Hepatocyte (in vitro differentiated cells): Measurements from ENCODE around the gene TMEM63A. TPM values are rescaled to one million over a fixed set of nuclear protein-coding genes. Genes with fewer than 3 reads are reported as not detected.

Experiments
- DNase-seq: peaks from one replicate; pipeline ENCODE4 v3.0.0-alpha.2; 2016; ENCODE audit warnings: low spot score
- H2AFZ ChIP-seq: fragments of 200-600 bp; sonication (generic); 2 replicates; pipeline ENCODE4 v1.6.0; 2016; ENCODE audit warnings: antibody characterized with exemption, mild to moderate bottlenecking
- H3K27ac ChIP-seq: fragments of 200-600 bp; sonication (generic); 2 replicates; pipeline ENCODE4 v1.5.1; 2016; ENCODE audit warnings: mild to moderate bottlenecking
- H3K27me3 ChIP-seq: fragments of 200-600 bp; sonication (generic); 2 replicates; pipeline ENCODE4 v1.6.1; 2016
- H3K36me3 ChIP-seq: fragments of 200-600 bp; sonication (generic); replicated peaks from 2 replicates; pipeline ENCODE4 v1.5.1; 2016; ENCODE audit warnings: low read depth; ENCODE audit not compliant: insufficient read depth
- H3K4me1 ChIP-seq: fragments of 200-600 bp; sonication (generic); 2 replicates; pipeline ENCODE4 v1.5.1; 2016; ENCODE audit warnings: mild to moderate bottlenecking, moderate library complexity; ENCODE audit not compliant: insufficient read depth
- H3K4me2 ChIP-seq: fragments of 200-600 bp; sonication (generic); 2 replicates; pipeline ENCODE4 v1.6.0; 2016
- H3K4me3 ChIP-seq: fragments of 200-600 bp; sonication (generic); 2 replicates; pipeline ENCODE4 v1.5.1; 2016; ENCODE audit warnings: mild to moderate bottlenecking
- H3K79me2 ChIP-seq: fragments of 200-600 bp; sonication (generic); 2 replicates; pipeline ENCODE4 v1.6.0; 2017; ENCODE audit warnings: mild to moderate bottlenecking
- H3K9me2 ChIP-seq: fragments of 200-600 bp; sonication (generic); replicated peaks from 2 replicates; pipeline ENCODE4 v1.6.0; 2017; ENCODE audit warnings: mild to moderate bottlenecking; ENCODE audit not compliant: insufficient read depth
- H3K9me3 ChIP-seq: fragments of 200-600 bp; sonication (generic); 2 replicates; pipeline ENCODE4 v1.5.1; 2016; ENCODE audit warnings: low read depth, mild to moderate bottlenecking
- H4K20me1 ChIP-seq: fragments of 200-600 bp; sonication (generic); 2 replicates; pipeline ENCODE4 v1.6.0; 2016; ENCODE audit warnings: mild to moderate bottlenecking; ENCODE audit not compliant: insufficient read depth, poor library complexity, severe bottlenecking
- CTCF ChIP-seq: fragments of 200-600 bp; sonication (generic); IDR thresholded peaks from 2 replicates; pipeline ENCODE4 v1.5.1; 2016; ENCODE audit warnings: antibody characterized with exemption, mild to moderate bottlenecking; ENCODE audit not compliant: poor library complexity
- EZH2 ChIP-seq: fragments of 200-600 bp; sonication (generic); IDR thresholded peaks from 2 replicates; pipeline ENCODE4 v1.6.1; 2016; ENCODE audit warnings: antibody characterized with exemption, mild to moderate bottlenecking, borderline replicate concordance
- EZH2phosphoT487 ChIP-seq: fragments of 200-600 bp; sonication (generic); IDR thresholded peaks from one replicate; pipeline ENCODE4 v1.6.1; 2018; ENCODE audit warnings: antibody characterized with exemption, mild to moderate bottlenecking, low read depth, moderate library complexity; ENCODE audit not compliant: unreplicated experiment, severe bottlenecking
- WGBS: methylation state at CpG from one replicate; pipeline ENCODE4 v1.1.6; 2016; ENCODE audit warnings: low lambda C conversion rate; ENCODE audit errors: missing lambda C conversion rate; 5-methylcytosine and 5-hydroxymethylcytosine counted together
- polyA plus RNA-seq: library from polyadenylated mRNA; unstranded; fragments of >200 nt; fragmentation: Nextera tagmentation; extraction: Ambion mirVana; gene quantifications from 2 replicates; pipeline ENCODE4 v1.2.1, GENCODE V29; 2016
- total RNA-seq: library from RNA; depleted of rRNA; stranded (reverse); fragments of >200 nt; gene quantifications from 2 replicates; pipeline ENCODE4 v1.2.3, GENCODE V29; 2014

The TMEM63A gene
- total and polyA plus RNA-seq, 2 experiments from 2014 or later: 38.8 to 47.5 TPM

- 96% methylated on average over 12 of the region's 12 CpGs for WGBS
- Histone ChIP-seq H3K4me3 (no peak overlapping the region), H4K20me1 (no peaks in the 10 kb centered on the region), H3K27me3 (no peaks in the 10 kb centered on the region), H3K4me2 (no peak overlapping the region), H3K36me3 (no peaks in the 10 kb centered on the region), H3K79me2 (peaks cover 46% of the 10 kb centered on the region), H3K9me3 (no peaks in the 10 kb centered on the region), H2AFZ (no peak overlapping the region), H3K9me2 (no peaks in the 10 kb centered on the region), H3K4me1 (peaks cover 25% of the 10 kb centered on the region), H3K27ac (no peak overlapping the region)
- no peak for DNase-seq
- TF ChIP-seq CTCF (no peak), EZH2 (no peak), EZH2phosphoT487 (no peak)
Observed at GRCh38 chr1:225819346-225820192, 62.6 kb downstream of the TMEM63A start.

GRCh38 chr1:225818229-225818628 lies 64.0 kb downstream of the TMEM63A start:
- 90% methylated on average over 7 of the region's 7 CpGs for WGBS
- H3K27ac ChIP-seq: peak overlapping the region; percentile 90
- H2AFZ ChIP-seq: no peak overlapping the region
- peaks cover 32% of the 10 kb centered on the region for H3K4me1 ChIP-seq
- no peak overlapping the region for H3K4me2 ChIP-seq
- no peak for TF ChIP-seq EZH2
- no peak for TF ChIP-seq CTCF
- no peak for TF ChIP-seq EZH2phosphoT487
- H3K36me3 ChIP-seq: no peaks in the 10 kb centered on the region
- no peaks in the 10 kb centered on the region for H4K20me1 ChIP-seq
- H3K4me3 ChIP-seq: no peak overlapping the region
- peaks cover 54% of the 10 kb centered on the region for H3K79me2 ChIP-seq
- DNase-seq: no peak
- no peaks in the 10 kb centered on the region for H3K9me3 ChIP-seq
- no peaks in the 10 kb centered on the region for H3K27me3 ChIP-seq
- no peaks in the 10 kb centered on the region for H3K9me2 ChIP-seq

GRCh38 chr1:225817611-225818061 lies 64.5 kb downstream of the TMEM63A start:
- Histone ChIP-seq H3K9me2 (no peaks in the 10 kb centered on the region), H3K9me3 (no peaks in the 10 kb centered on the region), H2AFZ (no peak overlapping the region), H3K27me3 (no peaks in the 10 kb centered on the region), H3K4me2 (peak overlapping the region; percentile 56), H3K79me2 (peaks cover 60% of the 10 kb centered on the region), H3K27ac (peak overlapping the region; percentile 90), H4K20me1 (no peaks in the 10 kb centered on the region), H3K4me3 (no peak overlapping the region), H3K4me1 (peaks cover 36% of the 10 kb centered on the region), H3K36me3 (no peaks in the 10 kb centered on the region)
- TF ChIP-seq CTCF (no peak), EZH2phosphoT487 (no peak)
- 76% methylated on average over 8 of the region's 8 CpGs for WGBS
- DNase-seq: no peak
